B cell (primary cell): ENCODE results near the gene ERMARD. TPM values are rescaled to one million over a fixed set of nuclear protein-coding genes. Genes with fewer than 3 reads are reported as not detected.

Experiments
- ATAC-seq: fragments of 200-7000 bp; cut with Tn5 transposase; one replicate; pipeline ENCODE4 v1.10.0; 2021; ENCODE audit warnings: low read depth, mild to moderate bottlenecking, moderate number of reproducible peaks, moderate library complexity
- CTCF ChIA-PET: fragments of 350-600 bp; sonication (Branson Sonifier 250); formaldehyde crosslinking; loops from one replicate; lab custom pipeline; 2021; ENCODE audit warnings: antibody characterized with exemption, inconsistent platforms; lab: Charles Lee
- POLR2A ChIA-PET: fragments of 350-600 bp; sonication (Branson Sonifier 250); formaldehyde crosslinking; loops from one replicate; lab custom pipeline; 2021; ENCODE audit warnings: antibody characterized with exemption; lab: Charles Lee
- DNase-seq: peaks from one replicate; pipeline ENCODE4 v3.0.0; 2013
- H2AFZ ChIP-seq: 2 replicates; pipeline ENCODE4 v1.6.1; 2012; ENCODE audit warnings: mild to moderate bottlenecking, low read depth, low read length; ENCODE audit not compliant: insufficient read depth, poor library complexity, severe bottlenecking
- H3K27ac ChIP-seq, 2 donors: 1 replicate in 1 of 2; 2 replicates in 1 of 2; pipeline ENCODE4 v1.5.1; 2012 to 2013; ENCODE audit warnings: low read length in 2 of 2, mild to moderate bottlenecking in 2 of 2, moderate library complexity in 1 of 2
- H3K27me3 ChIP-seq, 4 experiments: fragments of 200-600 bp in 1 of 4; sonication (generic) in 1 of 4; replicated peaks in 1 of 4; 1 replicate in 2 of 4; 2 replicates in 2 of 4; pipeline versions ENCODE4 v1.6.1 to v1.7.0; 2013 to 2016; ENCODE audit warnings: low read length in 3 of 4, mild to moderate bottlenecking in 2 of 4, mixed read lengths in 1 of 4, moderate library complexity in 1 of 4; ENCODE audit not compliant: insufficient read depth in 4 of 4, control insufficient read depth in 3 of 4; ENCODE audit errors: control extremely low read depth in 1 of 4
- H3K36me3 ChIP-seq, 2 experiments: replicated peaks in 1 of 2; 1 replicate in 1 of 2; 2 replicates in 1 of 2; pipeline versions ENCODE4 v1.6.1 to v1.7.1; 2013; ENCODE audit warnings: low read length in 1 of 2; ENCODE audit not compliant: insufficient read depth in 2 of 2, control insufficient read depth in 1 of 2; ENCODE audit errors: control extremely low read depth in 1 of 2, extremely low read depth in 1 of 2
- H3K4me1 ChIP-seq, 2 donors: fragments of 200-600 bp in 1 of 2; sonication (generic) in 1 of 2; 1 replicate in 1 of 2; 2 replicates in 1 of 2; pipeline versions ENCODE4 v1.5.1 to v1.6.1; 2013 to 2017; ENCODE audit warnings: low read length in 2 of 2; ENCODE audit not compliant: control insufficient read depth in 2 of 2, insufficient read depth in 2 of 2
- H3K4me2 ChIP-seq: replicated peaks from 2 replicates; pipeline ENCODE3; 2012; ENCODE audit warnings: mild to moderate bottlenecking, low read depth, low read length; ENCODE audit not compliant: poor library complexity, severe bottlenecking
- H3K4me3 ChIP-seq, 5 experiments: fragments of 200-600 bp in 1 of 5; sonication (generic) in 1 of 5; 1 replicate in 3 of 5; 2 replicates in 2 of 5; pipeline versions ENCODE4 v1.5.1 to v1.7.0; 2011 to 2016; ENCODE audit warnings: low read length in 4 of 5, mild to moderate bottlenecking in 4 of 5, low read depth in 2 of 5, control low read depth in 1 of 5, moderate library complexity in 1 of 5; ENCODE audit not compliant: insufficient read depth in 1 of 5; ENCODE audit errors: control extremely low read depth in 1 of 5, extremely low read depth in 1 of 5
- H3K79me2 ChIP-seq: fragments of 200-600 bp; sonication (generic); one replicate; pipeline ENCODE4 v1.6.0; 2016; ENCODE audit warnings: low read length; ENCODE audit not compliant: control insufficient read depth, insufficient read depth
- H3K9ac ChIP-seq: fragments of 200-600 bp; sonication (generic); 2 replicates; pipeline ENCODE4 v1.6.1; 2017; ENCODE audit warnings: mild to moderate bottlenecking, low read length, moderate library complexity
- H3K9me3 ChIP-seq, 3 donors: one replicate each; pipeline versions ENCODE4 v1.6.1 to v1.7.1; 2013; ENCODE audit warnings: low read length in 2 of 3; ENCODE audit not compliant: control insufficient read depth in 2 of 3, insufficient read depth in 1 of 3; ENCODE audit errors: control extremely low read depth in 1 of 3
- H4K20me1 ChIP-seq: 2 replicates; pipeline ENCODE4 v1.6.0; 2012; ENCODE audit warnings: mild to moderate bottlenecking, low read length; ENCODE audit not compliant: insufficient read depth, control insufficient read depth, poor library complexity, severe bottlenecking
- H3K27ac Mint-ChIP-seq: one replicate; pipeline ENCODE4 v1.8.0; 2021; ENCODE audit warnings: mixed read lengths
- H3K27me3 Mint-ChIP-seq: one replicate; pipeline ENCODE4 v1.8.0; 2021; ENCODE audit warnings: mixed read lengths
- H3K4me1 Mint-ChIP-seq: one replicate; pipeline ENCODE4 v1.8.0; 2021; ENCODE audit warnings: mixed read lengths
- H3K4me3 Mint-ChIP-seq: one replicate; pipeline ENCODE4 v1.8.0; 2021; ENCODE audit warnings: mixed read lengths
- H3K9me3 Mint-ChIP-seq: one replicate; pipeline ENCODE4 v1.8.0; 2022; ENCODE audit warnings: mixed read lengths; ENCODE audit not compliant: insufficient read depth
- CTCF ChIP-seq: fragments of 200-600 bp; IDR thresholded peaks from one replicate; pipeline ENCODE4 v1.8.0; 2022; ENCODE audit warnings: antibody characterized with exemption, mild to moderate bottlenecking
- EZH2 ChIP-seq: IDR thresholded peaks from 2 replicates; pipeline ENCODE4 v1.6.1; 2012; ENCODE audit warnings: borderline replicate concordance, low read depth, mild to moderate bottlenecking, moderate library complexity, low read length; ENCODE audit not compliant: insufficient read depth, poor library complexity, severe bottlenecking
- WGBS: methylation state at CpG from one replicate; pipeline ENCODE4 v1.1.5; 2013; ENCODE audit warnings: missing lambda C conversion rate; ENCODE audit not compliant: insufficient coverage; 5-methylcytosine and 5-hydroxymethylcytosine counted together
- intact Hi-C: fragments of 100-400 bp; cut with micrococcal nuclease; formaldehyde crosslinking; loops from one replicate; pipeline ENCODE4 v1.10.0; 2022
- polyA plus RNA-seq: library from polyadenylated mRNA; depleted of rRNA; stranded (reverse); fragments of >200 nt; gene quantifications from 2 replicates; pipeline ENCODE4 v1.2.3, GENCODE V29; 2012
- total RNA-seq, 2 donors: library from RNA; stranded (reverse); fragments of 120-200 nt in 1 of 2; gene quantifications; 1 replicate in 1 of 2; 2 replicates in 1 of 2; pipeline versions ENCODE4 v1.2.3 to v1.2.4, GENCODE V29; 2013 to 2022

The ERMARD gene
- total and polyA plus RNA-seq, 2 donors (not counting 1 experiment from before 2014, with no cell fraction given): 42.8 to 65.1 TPM

- H3K4me3 Mint-ChIP-seq: no peak overlapping the region
- peaks cover 10% of the 10 kb centered on the region for H3K27me3 Mint-ChIP-seq
- Histone ChIP-seq H3K9me3 (no peaks in the 10 kb centered on the region), H3K9ac (no peak overlapping the region), H3K4me1 (no peaks in the 10 kb centered on the region), H3K4me3 (no peak overlapping the region), H2AFZ (no peak overlapping the region), H3K27me3 (peaks cover 0 to 5% (median 3%) of the 10 kb centered on the region in 4 experiments), H3K36me3 (no peaks in the 10 kb centered on the region), H4K20me1 (no peaks in the 10 kb centered on the region), H3K79me2 (no peaks in the 10 kb centered on the region), H3K4me2 (no peak overlapping the region), H3K27ac (no peak overlapping the region)
- no peak overlapping the region for H3K27ac Mint-ChIP-seq
- CTCF ChIA-PET: interaction anchor here (0.8 kb wide), 1 partner anchor 12 kb away, joined by 3 read pairs; no protein-coding TSS in a partner anchor
- intact Hi-C loops: no loop called here
- H3K4me1 Mint-ChIP-seq: no peaks in the 10 kb centered on the region
- TF ChIP-seq EZH2 (no peak), CTCF (no peak)
- DNase-seq (no peak), ATAC-seq (no peak)
- H3K9me3 Mint-ChIP-seq: no peaks in the 10 kb centered on the region
- POLR2A ChIA-PET: no interaction called here
- 96% methylated on average over 4 of the region's 9 CpGs for WGBS
Observed at GRCh38 chr6:169738204-169738975, 13.0 kb upstream of the ERMARD start.

- no peak for TF ChIP-seq EZH2
- TF ChIP-seq CTCF: no peak
- POLR2A ChIA-PET: no interaction called here
- Histone ChIP-seq H3K9me3 (no peaks in the 10 kb centered on the region), H3K9ac (no peak overlapping the region), H3K4me2 (no peak overlapping the region), H3K79me2 (no peaks in the 10 kb centered on the region), H3K27ac (no peak overlapping the region), H3K4me1 (no peaks in the 10 kb centered on the region), H4K20me1 (no peaks in the 10 kb centered on the region), H2AFZ (no peak overlapping the region), H3K4me3 (no peak overlapping the region), H3K36me3 (no peaks in the 10 kb centered on the region), H3K27me3 (peaks cover 0 to 5% (median 3%) of the 10 kb centered on the region in 4 experiments)
- Mint-ChIP-seq H3K27me3 (peaks cover 10% of the 10 kb centered on the region), H3K9me3 (no peaks in the 10 kb centered on the region), H3K4me1 (no peaks in the 10 kb centered on the region), H3K4me3 (no peak overlapping the region), H3K27ac (no peak overlapping the region)
- WGBS: no CpG with 5 or more reads among the region's 2 CpGs
- ATAC-seq: no peak
- no peak for DNase-seq
- CTCF ChIA-PET: interaction anchor here (0.8 kb wide), 1 partner anchor 12 kb away, joined by 3 read pairs; no protein-coding TSS in a partner anchor
- intact Hi-C loops: no loop called here
Observed at GRCh38 chr6:169738976-169739529, 12.4 kb upstream of the ERMARD start.
